ENCODE data around the gene TMEM47.

The TMEM47 gene

GRCh38 chrX:34634349-34634748 is 22.7 kb downstream of the TMEM47 start:
- no peaks in the 10 kb centered on the region for H3K36me3 ChIP-seq
- no peaks in the 10 kb centered on the region for H3K27me3 ChIP-seq
- DNase-seq = no peak
- TF ChIP-seq, protein P1, sequence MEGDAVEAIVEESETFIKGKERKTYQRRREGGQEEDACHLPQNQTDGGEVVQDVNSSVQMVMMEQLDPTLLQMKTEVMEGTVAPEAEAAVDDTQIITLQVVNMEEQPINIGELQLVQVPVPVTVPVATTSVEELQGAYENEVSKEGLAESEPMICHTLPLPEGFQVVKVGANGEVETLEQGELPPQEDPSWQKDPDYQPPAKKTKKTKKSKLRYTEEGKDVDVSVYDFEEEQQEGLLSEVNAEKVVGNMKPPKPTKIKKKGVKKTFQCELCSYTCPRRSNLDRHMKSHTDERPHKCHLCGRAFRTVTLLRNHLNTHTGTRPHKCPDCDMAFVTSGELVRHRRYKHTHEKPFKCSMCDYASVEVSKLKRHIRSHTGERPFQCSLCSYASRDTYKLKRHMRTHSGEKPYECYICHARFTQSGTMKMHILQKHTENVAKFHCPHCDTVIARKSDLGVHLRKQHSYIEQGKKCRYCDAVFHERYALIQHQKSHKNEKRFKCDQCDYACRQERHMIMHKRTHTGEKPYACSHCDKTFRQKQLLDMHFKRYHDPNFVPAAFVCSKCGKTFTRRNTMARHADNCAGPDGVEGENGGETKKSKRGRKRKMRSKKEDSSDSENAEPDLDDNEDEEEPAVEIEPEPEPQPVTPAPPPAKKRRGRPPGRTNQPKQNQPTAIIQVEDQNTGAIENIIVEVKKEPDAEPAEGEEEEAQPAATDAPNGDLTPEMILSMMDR (IDR thresholded peaks at IDR 0.05; ENCODE audit: low read depth, low read length) = no peak
- H3K9me3 ChIP-seq = no peaks in the 10 kb centered on the region
- no peaks in the 10 kb centered on the region for H3K4me1 ChIP-seq
- H3K4me3 ChIP-seq (ENCODE audit: low read depth, low read length) = no peak overlapping the region

DNA sequence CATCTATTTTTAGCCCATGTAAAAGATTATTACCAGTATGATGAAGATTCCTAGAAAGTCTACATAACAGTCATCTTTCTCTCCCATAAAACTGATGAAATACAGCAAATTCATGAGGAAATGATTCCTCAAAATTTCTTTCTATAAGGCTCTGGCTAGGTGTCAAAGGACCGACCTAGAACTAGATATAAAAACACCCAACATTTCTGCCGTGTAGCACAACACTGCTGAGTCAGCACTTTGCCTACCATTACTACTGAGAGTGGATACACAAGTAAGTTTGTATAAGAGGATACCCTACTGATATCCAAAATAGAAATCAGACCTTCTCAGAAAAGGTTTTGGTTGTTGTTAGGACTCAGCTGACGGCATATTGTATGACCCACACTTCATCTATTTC is 24.7 kb downstream of the TMEM47 start:
- Histone ChIP-seq H3K4me3 (ENCODE audit: low read depth, low read length) (no peak overlapping the region), H3K9me3 (no peaks in the 10 kb centered on the region), H3K27me3 (no peaks in the 10 kb centered on the region), H3K4me1 (no peaks in the 10 kb centered on the region), H3K36me3 (no peaks in the 10 kb centered on the region)
- TF ChIP-seq, protein P1 (IDR thresholded peaks at IDR 0.05; ENCODE audit: low read depth, low read length) = no peak
- DNase-seq = no peak

DNA sequence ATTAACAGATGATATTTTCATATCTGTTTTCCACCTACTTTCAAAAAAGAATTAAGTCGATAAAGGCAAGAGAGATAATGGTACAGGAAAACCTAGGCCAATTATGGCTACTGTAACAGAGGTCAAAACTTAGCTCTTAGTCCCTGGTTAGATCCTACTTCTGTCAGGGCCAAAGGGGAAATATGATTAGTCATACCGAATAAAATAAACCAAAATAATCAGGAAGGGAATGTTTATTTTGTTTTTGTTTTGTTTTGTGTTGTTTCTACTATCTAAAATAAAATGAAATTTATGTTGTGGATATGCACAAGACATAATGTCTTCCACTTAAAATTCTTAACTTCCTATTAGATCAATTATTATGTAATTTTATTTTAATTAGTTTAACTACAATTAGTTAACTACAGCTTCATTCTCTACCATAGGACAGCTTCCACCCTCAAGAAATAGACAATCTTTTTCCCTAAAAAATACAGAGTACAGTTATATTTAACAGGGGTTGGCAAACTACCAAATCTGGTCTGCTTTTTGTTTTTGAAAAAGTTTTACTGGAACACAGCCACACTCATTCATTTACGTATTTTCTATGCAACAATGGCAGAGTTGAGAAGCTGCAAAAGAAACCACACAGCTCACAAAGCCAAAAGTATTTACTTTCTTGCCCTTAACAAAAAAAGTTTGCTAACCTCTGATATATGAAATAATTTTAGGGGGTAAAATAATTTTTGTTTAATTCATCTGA is 25.4 kb downstream of the TMEM47 start:
- DNase-seq = no peak
- no peaks in the 10 kb centered on the region for H3K36me3 ChIP-seq
- no peaks in the 10 kb centered on the region for H3K9me3 ChIP-seq
- H3K4me1 ChIP-seq = no peaks in the 10 kb centered on the region
- no peak overlapping the region for H3K4me3 ChIP-seq (ENCODE audit: low read depth, low read length)
- TF ChIP-seq, protein P1 (IDR thresholded peaks at IDR 0.05; ENCODE audit: low read depth, low read length) = no peak
- no peaks in the 10 kb centered on the region for H3K27me3 ChIP-seq

- no peak for DNase-seq
- Histone ChIP-seq H3K4me3 (ENCODE audit: low read depth, low read length) (no peak overlapping the region), H3K9me3 (no peaks in the 10 kb centered on the region), H3K27me3 (no peaks in the 10 kb centered on the region), H3K4me1 (no peaks in the 10 kb centered on the region), H3K36me3 (no peaks in the 10 kb centered on the region)
- TF ChIP-seq, protein P1 (IDR thresholded peaks at IDR 0.05; ENCODE audit: low read depth, low read length) = no peak
Observed at GRCh38 chrX:34629572-34629971, 27.5 kb downstream of the TMEM47 start.

- no peaks in the 10 kb centered on the region for H3K4me1 ChIP-seq
- H3K9me3 ChIP-seq = no peaks in the 10 kb centered on the region
- DNase-seq = no peak
- H3K4me3 ChIP-seq (ENCODE audit: low read depth, low read length) = no peak overlapping the region
- TF ChIP-seq, protein P1 (IDR thresholded peaks at IDR 0.05; ENCODE audit: low read depth, low read length) = no peak
- H3K27me3 ChIP-seq = no peaks in the 10 kb centered on the region
- no peaks in the 10 kb centered on the region for H3K36me3 ChIP-seq
Observed at GRCh38 chrX:34624416-34624815, 32.7 kb downstream of the TMEM47 start.

GRCh38 chrX:34619920-34620319 is 37.2 kb downstream of the TMEM47 start:
- no peaks in the 10 kb centered on the region for H3K27me3 ChIP-seq
- H3K36me3 ChIP-seq = no peaks in the 10 kb centered on the region
- H3K4me3 ChIP-seq (ENCODE audit: low read depth, low read length) = no peak overlapping the region
- H3K4me1 ChIP-seq = no peaks in the 10 kb centered on the region
- TF ChIP-seq, protein P1 (IDR thresholded peaks at IDR 0.05; ENCODE audit: low read depth, low read length) = no peak
- no peaks in the 10 kb centered on the region for H3K9me3 ChIP-seq
- DNase-seq = no peak
